Measurements from ENCODE around the gene SLC22A23.

Gene SLC22A23

GRCh38 chr6:3305216-3305565, 151.7 kb downstream of the SLC22A23 start:
- no peak overlapping the region for H3K4me2 ChIP-seq (ENCODE audit: low read length, poor library complexity, severe bottlenecking)
- no peak overlapping the region for H4K91ac ChIP-seq (ENCODE audit: low read length)
- H3K4me1 ChIP-seq (ENCODE audit: control insufficient read depth, insufficient read depth, low read depth, low read length) = peaks cover 2% of the 10 kb centered on the region
- H3K27me3 ChIP-seq (ENCODE audit: control insufficient read depth in 1 of 2, insufficient read depth in 1 of 2, low read length in 2 of 2) = peaks cover 0 to 8% of the 10 kb centered on the region in 2 experiments
- no peak overlapping the region for H3K14ac ChIP-seq (ENCODE audit: low read length in 2 of 2)
- H3K27ac ChIP-seq (ENCODE audit: low read length, poor library complexity, severe bottlenecking) = no peak overlapping the region
- WGBS = 91% methylated on average over 8 of the region's 8 CpGs
- H4K8ac ChIP-seq (ENCODE audit: low read length) = no peak overlapping the region
- H3K9me3 ChIP-seq (ENCODE audit: control insufficient read depth, low read length) = no peaks in the 10 kb centered on the region
- no peak overlapping the region for H2BK120ac ChIP-seq (ENCODE audit: low read depth, low read length)
- H2BK12ac ChIP-seq (ENCODE audit: low read length in 2 of 2) = no peak overlapping the region
- no peak overlapping the region for H3K4ac ChIP-seq (ENCODE audit: low read depth in 1 of 2, low read length in 2 of 2)
- no peak overlapping the region for H2AK5ac ChIP-seq (ENCODE audit: low read length, severe bottlenecking)
- H3K79me1 ChIP-seq (replicated peaks; ENCODE audit: low read length, poor library complexity, severe bottlenecking) = no peaks in the 10 kb centered on the region
- no peak for DNase-seq
- H3K36me3 ChIP-seq (ENCODE audit: control insufficient read depth in 1 of 2, insufficient read depth in 2 of 2, low read depth in 1 of 2, low read length in 2 of 2) = peaks cover 0 to 56% of the 10 kb centered on the region in 2 experiments
- H3K4me3 ChIP-seq (ENCODE audit: insufficient read depth in 1 of 2, low read depth in 1 of 2, low read length in 2 of 2) = no peak overlapping the region
- H3K9ac ChIP-seq (ENCODE audit: low read length) = no peak overlapping the region
- no peak overlapping the region for H3K23ac ChIP-seq (ENCODE audit: low read length in 2 of 2)
- H2BK5ac ChIP-seq (ENCODE audit: low read depth, low read length, poor library complexity, severe bottlenecking) = no peak overlapping the region
- H3K18ac ChIP-seq (ENCODE audit: low read depth in 1 of 2, low read length in 2 of 2) = no peak overlapping the region
- no peak overlapping the region for H2BK15ac ChIP-seq (ENCODE audit: low read depth, poor library complexity, severe bottlenecking)
- H2AFZ ChIP-seq (ENCODE audit: low read depth, low read length) = no peak overlapping the region

DNA sequence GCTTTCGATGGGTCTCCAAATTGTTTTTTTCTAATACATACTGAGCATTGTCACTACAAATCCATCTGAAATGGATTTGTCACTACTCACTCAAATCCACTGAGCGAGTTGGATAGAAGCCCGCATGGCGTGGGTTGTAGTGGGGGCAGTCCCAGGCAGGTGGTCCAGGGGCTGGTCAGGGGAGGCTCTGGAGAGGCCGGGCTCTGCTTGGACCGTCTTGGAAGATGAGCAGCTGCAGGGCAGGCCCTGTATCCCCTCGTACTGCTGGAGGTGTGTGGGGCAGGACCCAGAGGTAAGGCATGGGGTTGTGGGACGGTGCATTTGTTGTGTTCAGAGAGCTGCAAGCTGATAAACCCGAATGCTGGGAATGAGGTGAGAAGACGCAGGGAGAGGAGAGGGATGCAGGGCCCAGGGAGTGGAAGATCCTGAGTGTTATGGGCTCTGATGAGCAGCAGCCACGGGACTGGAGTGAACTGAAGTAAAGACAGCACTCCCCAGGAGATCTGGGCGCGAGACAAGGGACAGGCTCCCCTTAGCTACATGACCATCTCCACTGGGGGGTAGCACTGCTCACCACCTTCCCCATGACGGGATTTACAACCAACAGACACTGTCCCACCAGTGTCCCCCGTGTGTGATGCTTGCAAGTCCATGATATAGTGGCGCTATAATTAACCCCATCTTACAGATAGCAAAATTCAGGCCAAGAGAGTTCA, 152.2 kb downstream of the SLC22A23 start:
- Histone ChIP-seq H3K9me3 (ENCODE audit: control insufficient read depth, low read length) (no peaks in the 10 kb centered on the region), H3K14ac (ENCODE audit: low read length in 2 of 2) (no peak overlapping the region), H3K4me2 (ENCODE audit: low read length, poor library complexity, severe bottlenecking) (no peak overlapping the region), H3K27ac (ENCODE audit: low read length, poor library complexity, severe bottlenecking) (no peak overlapping the region), H3K4me1 (ENCODE audit: control insufficient read depth, insufficient read depth, low read depth, low read length) (peaks cover 2% of the 10 kb centered on the region), H3K9ac (ENCODE audit: low read length) (no peak overlapping the region), H3K27me3 (ENCODE audit: control insufficient read depth in 1 of 2, insufficient read depth in 1 of 2, low read length in 2 of 2) (peaks cover 0 to 8% of the 10 kb centered on the region in 2 experiments), H2BK120ac (ENCODE audit: low read depth, low read length) (no peak overlapping the region), H2AK5ac (ENCODE audit: low read length, severe bottlenecking) (no peak overlapping the region), H3K23ac (ENCODE audit: low read length in 2 of 2) (no peak overlapping the region), H4K8ac (ENCODE audit: low read length) (no peak overlapping the region), H3K4ac (ENCODE audit: low read depth in 1 of 2, low read length in 2 of 2) (no peak overlapping the region), H3K18ac (ENCODE audit: low read depth in 1 of 2, low read length in 2 of 2) (no peak overlapping the region), H3K79me1 (replicated peaks; ENCODE audit: low read length, poor library complexity, severe bottlenecking) (no peaks in the 10 kb centered on the region), H2BK12ac (ENCODE audit: low read length in 2 of 2) (no peak overlapping the region), H2AFZ (ENCODE audit: low read depth, low read length) (no peak overlapping the region), H3K4me3 (ENCODE audit: insufficient read depth in 1 of 2, low read depth in 1 of 2, low read length in 2 of 2) (no peak overlapping the region), H2BK15ac (ENCODE audit: low read depth, poor library complexity, severe bottlenecking) (no peak overlapping the region), H4K91ac (ENCODE audit: low read length) (no peak overlapping the region), H3K36me3 (ENCODE audit: control insufficient read depth in 1 of 2, insufficient read depth in 2 of 2, low read depth in 1 of 2, low read length in 2 of 2) (peaks cover 0 to 56% of the 10 kb centered on the region in 2 experiments), H2BK5ac (ENCODE audit: low read depth, low read length, poor library complexity, severe bottlenecking) (peak overlapping the region; percentile 2)
- no peak for DNase-seq
- 81% methylated on average over 15 of the region's 16 CpGs for WGBS

DNA sequence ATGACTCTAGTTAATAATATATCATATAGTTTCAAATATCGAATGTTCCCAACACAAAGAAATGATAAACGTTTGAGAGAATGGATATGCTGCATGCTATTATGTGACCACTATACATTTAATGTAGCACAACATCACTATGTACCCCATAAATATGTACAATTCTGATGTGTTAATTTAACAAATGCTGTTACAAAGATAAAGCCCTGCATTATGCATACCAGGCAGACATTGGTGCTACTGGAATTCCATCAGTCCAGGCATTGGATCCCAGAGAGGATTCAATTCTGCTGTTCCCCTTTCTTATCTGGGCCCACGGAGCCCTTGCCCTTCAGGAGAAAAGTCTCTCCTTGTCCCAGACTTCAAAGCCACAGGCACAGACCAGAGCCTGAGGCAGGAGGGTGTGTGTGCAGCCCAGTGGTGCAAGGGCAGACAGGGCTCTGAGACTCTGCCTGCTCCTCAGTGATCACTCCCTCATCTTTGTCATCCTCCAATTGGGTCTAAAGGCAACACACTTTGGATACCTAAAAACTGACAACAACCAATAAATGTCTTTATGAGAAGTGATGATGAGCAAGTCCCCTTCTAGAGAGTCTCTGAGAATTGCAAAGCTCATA, 152.9 kb downstream of the SLC22A23 start:
- Histone ChIP-seq H2AFZ (ENCODE audit: low read depth, low read length) (no peak overlapping the region), H3K4me1 (ENCODE audit: control insufficient read depth, insufficient read depth, low read depth, low read length) (peaks cover 2% of the 10 kb centered on the region), H3K4me3 (ENCODE audit: insufficient read depth in 1 of 2, low read depth in 1 of 2, low read length in 2 of 2) (no peak overlapping the region), H2BK15ac (ENCODE audit: low read depth, poor library complexity, severe bottlenecking) (no peak overlapping the region), H3K36me3 (ENCODE audit: control insufficient read depth in 1 of 2, insufficient read depth in 2 of 2, low read depth in 1 of 2, low read length in 2 of 2) (peaks cover 0 to 56% of the 10 kb centered on the region in 2 experiments), H4K91ac (ENCODE audit: low read length) (no peak overlapping the region), H3K27ac (ENCODE audit: low read length, poor library complexity, severe bottlenecking) (no peak overlapping the region), H2AK5ac (ENCODE audit: low read length, severe bottlenecking) (no peak overlapping the region), H3K18ac (ENCODE audit: low read depth in 1 of 2, low read length in 2 of 2) (no peak overlapping the region), H3K4ac (ENCODE audit: low read depth in 1 of 2, low read length in 2 of 2) (no peak overlapping the region), H3K4me2 (ENCODE audit: low read length, poor library complexity, severe bottlenecking) (no peak overlapping the region), H3K9ac (ENCODE audit: low read length) (no peak overlapping the region), H2BK120ac (ENCODE audit: low read depth, low read length) (no peak overlapping the region), H4K8ac (ENCODE audit: low read length) (no peak overlapping the region), H3K14ac (ENCODE audit: low read length in 2 of 2) (no peak overlapping the region), H2BK5ac (ENCODE audit: low read depth, low read length, poor library complexity, severe bottlenecking) (no peak overlapping the region), H3K79me1 (replicated peaks; ENCODE audit: low read length, poor library complexity, severe bottlenecking) (no peaks in the 10 kb centered on the region), H2BK12ac (ENCODE audit: low read length in 2 of 2) (no peak overlapping the region), H3K23ac (ENCODE audit: low read length in 2 of 2) (no peak overlapping the region), H3K9me3 (ENCODE audit: control insufficient read depth, low read length) (no peaks in the 10 kb centered on the region), H3K27me3 (ENCODE audit: control insufficient read depth in 1 of 2, insufficient read depth in 1 of 2, low read length in 2 of 2) (peaks cover 0 to 8% of the 10 kb centered on the region in 2 experiments)
- no peak for DNase-seq
- 77% methylated on average over 1 of the region's 3 CpGs for WGBS

DNA sequence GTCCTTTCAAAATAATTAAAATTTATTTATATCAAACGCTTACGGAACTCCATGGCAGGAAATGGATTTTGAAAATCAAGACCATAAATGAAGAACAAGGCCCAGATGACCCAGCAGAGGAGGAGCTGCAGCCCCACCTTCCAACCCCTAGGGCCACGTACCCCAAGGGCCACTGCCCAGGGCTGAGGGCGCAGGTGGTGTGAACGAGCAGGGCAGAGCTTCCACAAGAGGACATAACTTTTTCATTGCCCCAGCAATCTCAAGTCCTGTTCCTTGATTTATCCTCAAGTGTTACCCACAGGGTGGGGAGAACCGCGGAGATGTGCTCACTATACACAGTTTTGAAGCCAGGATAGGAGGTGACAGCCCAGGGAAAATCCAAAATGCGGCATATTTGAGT, 155.3 kb downstream of the SLC22A23 start:
- H3K9ac ChIP-seq (ENCODE audit: low read length) = no peak overlapping the region

More for the DNA sequence above, 155.3 kb downstream of the SLC22A23 start:
- no peak overlapping the region for H3K4me3 ChIP-seq (ENCODE audit: insufficient read depth in 1 of 2, low read depth in 1 of 2, low read length in 2 of 2)
- H2BK5ac ChIP-seq (ENCODE audit: low read depth, low read length, poor library complexity, severe bottlenecking) = no peak overlapping the region
- no peak overlapping the region for H2BK15ac ChIP-seq (ENCODE audit: low read depth, poor library complexity, severe bottlenecking)
- H2BK12ac ChIP-seq (ENCODE audit: low read length in 2 of 2) = no peak overlapping the region
- no peak overlapping the region for H4K8ac ChIP-seq (ENCODE audit: low read length)
- WGBS = 94% methylated on average over 8 of the region's 8 CpGs
- no peaks in the 10 kb centered on the region for H3K79me1 ChIP-seq (replicated peaks; ENCODE audit: low read length, poor library complexity, severe bottlenecking)
- no peak overlapping the region for H3K18ac ChIP-seq (ENCODE audit: low read depth in 1 of 2, low read length in 2 of 2)
- no peak overlapping the region for H4K91ac ChIP-seq (ENCODE audit: low read length)
- peaks cover 0 to 55% of the 10 kb centered on the region in 2 experiments for H3K36me3 ChIP-seq (ENCODE audit: control insufficient read depth in 1 of 2, insufficient read depth in 2 of 2, low read depth in 1 of 2, low read length in 2 of 2)
- H2AK5ac ChIP-seq (ENCODE audit: low read length, severe bottlenecking) = no peak overlapping the region
- H3K4me2 ChIP-seq (ENCODE audit: low read length, poor library complexity, severe bottlenecking) = no peak overlapping the region
- H2BK120ac ChIP-seq (ENCODE audit: low read depth, low read length) = no peak overlapping the region
- no peak for DNase-seq
- H3K27ac ChIP-seq (ENCODE audit: low read length, poor library complexity, severe bottlenecking) = no peak overlapping the region
- H3K9me3 ChIP-seq (ENCODE audit: control insufficient read depth, low read length) = no peaks in the 10 kb centered on the region
- H3K14ac ChIP-seq (ENCODE audit: low read length in 2 of 2) = no peak overlapping the region
- H3K4me1 ChIP-seq (ENCODE audit: control insufficient read depth, insufficient read depth, low read depth, low read length) = peaks cover 2% of the 10 kb centered on the region
- peaks cover 0 to 5% of the 10 kb centered on the region in 2 experiments for H3K27me3 ChIP-seq (ENCODE audit: control insufficient read depth in 1 of 2, insufficient read depth in 1 of 2, low read length in 2 of 2)
- H3K23ac ChIP-seq (ENCODE audit: low read length in 2 of 2) = no peak overlapping the region
- H2AFZ ChIP-seq (ENCODE audit: low read depth, low read length) = no peak overlapping the region
- H3K4ac ChIP-seq (ENCODE audit: low read depth in 1 of 2, low read length in 2 of 2) = no peak overlapping the region

Data from mesenchymal stem cell (in vitro differentiated cells and primary cell).